Tibial nerve (tissue), 3 donors: ENCODE results near the gene GALNT18.

Experiments
- CTCF ChIP-seq, 5 experiments: fragments of 200-600 bp in 3 of 5; fragments of 450-650 bp in 2 of 5; sonication (generic) in 3 of 5; IDR thresholded peaks; one replicate each; pipeline ENCODE4 v1.5.1; 2016 to 2019; ENCODE audit warnings: antibody characterized with exemption in 5 of 5, mild to moderate bottlenecking in 3 of 5, moderate library complexity in 2 of 5
- POLR2A ChIP-seq, 2 donors: fragments of 450-650 bp; IDR thresholded peaks; one replicate each; pipeline ENCODE4 v1.6.1; 2017; ENCODE audit warnings: antibody characterized with exemption in 2 of 2, mild to moderate bottlenecking in 2 of 2, moderate library complexity in 2 of 2

GRCh38 chr11:11416917-11417316 is 204.9 kb downstream of the GALNT18 start:
- TF ChIP-seq POLR2A (IDR thresholded peaks at IDR 0.05) (no peak), CTCF (IDR thresholded peaks at IDR 0.05) (no peak)
